Measurements from ENCODE around the gene CHRNA4. TPM values are rescaled to one million over a fixed set of nuclear protein-coding genes. Genes with fewer than 3 reads are reported as not detected.

CHRNA4 gene
- polyA plus RNA-seq, 1 of the 3 experiments (the other 2 are of a cell fraction) = not detected

DNA sequence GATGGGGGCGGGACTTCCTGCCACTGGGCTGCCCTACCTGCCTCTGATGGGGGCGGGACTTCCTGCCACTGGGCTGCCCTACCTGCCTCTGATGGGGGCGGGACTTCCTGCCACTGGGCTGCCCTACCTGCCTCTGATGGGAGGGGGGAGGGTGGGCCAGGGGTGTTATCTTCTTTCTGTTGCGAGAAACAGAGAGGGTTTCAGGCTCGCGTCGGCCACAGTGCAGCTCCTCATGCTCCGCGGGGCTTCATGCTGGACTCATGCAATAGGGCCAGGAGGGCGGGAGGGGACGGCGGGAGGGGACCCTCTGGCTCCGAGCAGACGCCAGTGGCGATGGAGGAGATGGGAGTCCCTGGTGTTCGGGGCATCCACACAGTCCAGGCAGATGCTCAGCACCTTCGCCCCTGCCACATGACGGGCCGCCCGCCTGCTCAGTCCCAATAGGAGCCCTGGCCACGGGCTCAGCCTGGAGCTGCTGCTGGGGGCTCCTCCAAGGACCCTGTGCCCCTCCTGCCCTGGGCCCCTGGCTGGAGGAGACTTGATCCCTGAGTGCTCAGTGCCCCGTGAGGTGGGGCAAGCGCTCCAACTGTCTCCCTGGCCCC is 48.8 kb upstream of the CHRNA4 start:
- no peak overlapping the region for H3K9ac ChIP-seq
- 93% methylated on average over 8 of the region's 23 CpGs for WGBS (ENCODE audit: low lambda C conversion rate)
- no peaks in the 10 kb centered on the region for H3K9me2 ChIP-seq
- peak overlapping the region in 1 of 2 experiments; percentile 47; a peak in 1 of 4 replicates for H3K27ac ChIP-seq (ENCODE audit: low read depth in 2 of 2, low read length in 1 of 2)
- no peak for DNase-seq
- POLR2A ChIA-PET = no interaction called here
- H3K9me3 ChIP-seq = no peaks in the 10 kb centered on the region
- H3K4me3 ChIP-seq (ENCODE audit: low read depth in 2 of 2, low read length in 1 of 2) = no peak overlapping the region
- no peaks in the 10 kb centered on the region for H3K79me2 ChIP-seq (ENCODE audit: insufficient read depth)
- CTCF ChIA-PET = interaction anchor here (0.6 to 1.8 kb wide), 2 partner anchors 101 to 186 kb away, joined by 3 to 7 read pairs; no protein-coding TSS in a partner anchor
- H4K20me1 ChIP-seq (ENCODE audit: insufficient read depth) = no peaks in the 10 kb centered on the region
- H3K4me1 ChIP-seq (ENCODE audit: control insufficient read depth in 1 of 2, insufficient read depth in 2 of 2, low read depth in 1 of 2, low read length in 1 of 2) = peaks cover 0 to 15% of the 10 kb centered on the region in 2 experiments; a peak in 1 of 4 replicates
- no peak overlapping the region for H2AFZ ChIP-seq (ENCODE audit: low read depth)
- H3K27me3 ChIP-seq (ENCODE audit: insufficient read depth) = no peaks in the 10 kb centered on the region
- no peak for TF ChIP-seq GATA2 (CRISPR knock-in tag; IDR thresholded peaks at IDR 0.05)
- no peak for TF ChIP-seq EZH2phosphoT487 (IDR thresholded peaks at IDR 0.05; ENCODE audit: borderline replicate concordance, low read depth)
- TF ChIP-seq POLR2AphosphoS5 (IDR thresholded peaks at IDR 0.05; ENCODE audit: low read depth, low read length) = no peak
- TF ChIP-seq RXRA (IDR thresholded peaks at IDR 0.05; ENCODE audit: borderline replicate concordance, low read depth) = no peak
- TF ChIP-seq SMC3 (IDR thresholded peaks at IDR 0.05; ENCODE audit: low read depth, low read length) = no peak
- TF ChIP-seq, protein P1, sequence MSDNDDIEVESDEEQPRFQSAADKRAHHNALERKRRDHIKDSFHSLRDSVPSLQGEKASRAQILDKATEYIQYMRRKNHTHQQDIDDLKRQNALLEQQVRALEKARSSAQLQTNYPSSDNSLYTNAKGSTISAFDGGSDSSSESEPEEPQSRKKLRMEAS (IDR thresholded peaks at IDR 0.05; ENCODE audit: low read depth) = no peak
- TF ChIP-seq MEF2A (IDR thresholded peaks at IDR 0.05; ENCODE audit: borderline replicate concordance, low read depth) = no peak
- no peak for TF ChIP-seq TEAD4 (IDR thresholded peaks at IDR 0.05; ENCODE audit: borderline replicate concordance, insufficient read depth)
- TF ChIP-seq, protein P2, sequence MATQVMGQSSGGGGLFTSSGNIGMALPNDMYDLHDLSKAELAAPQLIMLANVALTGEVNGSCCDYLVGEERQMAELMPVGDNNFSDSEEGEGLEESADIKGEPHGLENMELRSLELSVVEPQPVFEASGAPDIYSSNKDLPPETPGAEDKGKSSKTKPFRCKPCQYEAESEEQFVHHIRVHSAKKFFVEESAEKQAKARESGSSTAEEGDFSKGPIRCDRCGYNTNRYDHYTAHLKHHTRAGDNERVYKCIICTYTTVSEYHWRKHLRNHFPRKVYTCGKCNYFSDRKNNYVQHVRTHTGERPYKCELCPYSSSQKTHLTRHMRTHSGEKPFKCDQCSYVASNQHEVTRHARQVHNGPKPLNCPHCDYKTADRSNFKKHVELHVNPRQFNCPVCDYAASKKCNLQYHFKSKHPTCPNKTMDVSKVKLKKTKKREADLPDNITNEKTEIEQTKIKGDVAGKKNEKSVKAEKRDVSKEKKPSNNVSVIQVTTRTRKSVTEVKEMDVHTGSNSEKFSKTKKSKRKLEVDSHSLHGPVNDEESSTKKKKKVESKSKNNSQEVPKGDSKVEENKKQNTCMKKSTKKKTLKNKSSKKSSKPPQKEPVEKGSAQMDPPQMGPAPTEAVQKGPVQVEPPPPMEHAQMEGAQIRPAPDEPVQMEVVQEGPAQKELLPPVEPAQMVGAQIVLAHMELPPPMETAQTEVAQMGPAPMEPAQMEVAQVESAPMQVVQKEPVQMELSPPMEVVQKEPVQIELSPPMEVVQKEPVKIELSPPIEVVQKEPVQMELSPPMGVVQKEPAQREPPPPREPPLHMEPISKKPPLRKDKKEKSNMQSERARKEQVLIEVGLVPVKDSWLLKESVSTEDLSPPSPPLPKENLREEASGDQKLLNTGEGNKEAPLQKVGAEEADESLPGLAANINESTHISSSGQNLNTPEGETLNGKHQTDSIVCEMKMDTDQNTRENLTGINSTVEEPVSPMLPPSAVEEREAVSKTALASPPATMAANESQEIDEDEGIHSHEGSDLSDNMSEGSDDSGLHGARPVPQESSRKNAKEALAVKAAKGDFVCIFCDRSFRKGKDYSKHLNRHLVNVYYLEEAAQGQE (IDR thresholded peaks at IDR 0.05; ENCODE audit: low read depth, low read length) = no peak
- TF ChIP-seq CHD2 (IDR thresholded peaks at IDR 0.05; ENCODE audit: low read length, partially characterized antibody) = no peak
- no peak for TF ChIP-seq SIN3A (IDR thresholded peaks at IDR 0.05; ENCODE audit: borderline replicate concordance, low read depth, low read length)
- no peak for TF ChIP-seq USF1 (IDR thresholded peaks at IDR 0.05; ENCODE audit: borderline replicate concordance, low read depth)
- TF ChIP-seq FOSL2 (IDR thresholded peaks at IDR 0.05; ENCODE audit: borderline replicate concordance, low read depth) = no peak
- TF ChIP-seq RCOR1 (IDR thresholded peaks at IDR 0.05; ENCODE audit: low read length) = no peak
- no peak for TF ChIP-seq GABPA (IDR thresholded peaks at IDR 0.05; ENCODE audit: low read depth)
- no peak for TF ChIP-seq ELF1 (IDR thresholded peaks at IDR 0.05)
- TF ChIP-seq MXI1 (IDR thresholded peaks at IDR 0.05; ENCODE audit: low read depth, low read length) = no peak
- TF ChIP-seq EP300 (IDR thresholded peaks at IDR 0.05; ENCODE audit: borderline replicate concordance in 1 of 2, low read depth in 1 of 2, low read length in 1 of 2) = no peak
- no peak overlapping the region for H3K4me2 ChIP-seq
- H3K36me3 ChIP-seq (replicated peaks in 1 of 2; ENCODE audit: control insufficient read depth in 1 of 2, insufficient read depth in 2 of 2, low read length in 1 of 2) = no peaks in the 10 kb centered on the region
- no peaks in the 10 kb centered on the region for H3F3A ChIP-seq (replicated peaks; ENCODE audit: insufficient read depth)

Data from SK-N-SH (cell line).